ENCODE data around the gene AOPEP. TPM values are rescaled to one million over a fixed set of nuclear protein-coding genes. Genes with fewer than 3 reads are reported as not detected.
"Not testable (repeated sequence)": the region's sequence is repeated elsewhere in the genome, so short reads cannot be mapped to it uniquely, and the experiment has no call there.

The AOPEP gene
- polyA plus RNA-seq, 4 donors, result 23.5 to 54.6 (median 50.4) TPM

DNA sequence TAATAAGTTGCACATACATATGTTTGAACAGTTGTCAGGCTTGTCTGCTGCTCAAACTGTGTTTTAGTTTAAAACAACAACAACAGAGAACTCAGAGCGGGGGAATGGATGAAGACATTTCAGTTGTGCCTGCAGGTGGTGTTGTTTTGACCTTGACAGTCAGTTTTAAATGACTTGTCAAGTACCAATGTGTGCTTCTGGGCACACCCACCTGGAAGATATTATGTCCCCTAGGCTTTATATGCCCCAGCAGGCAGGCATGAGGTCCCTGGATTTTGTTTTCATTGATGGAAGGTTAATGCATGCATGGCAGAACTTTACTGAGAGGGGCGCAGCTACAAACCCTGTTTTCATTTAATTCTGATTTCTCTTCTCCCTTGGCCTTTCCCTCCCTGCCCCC, 84.6 kb downstream of the AOPEP start:
- no peak for DNase-seq (ENCODE audit: low read depth in 4 of 4, low spot score in 3 of 4)

DNA sequence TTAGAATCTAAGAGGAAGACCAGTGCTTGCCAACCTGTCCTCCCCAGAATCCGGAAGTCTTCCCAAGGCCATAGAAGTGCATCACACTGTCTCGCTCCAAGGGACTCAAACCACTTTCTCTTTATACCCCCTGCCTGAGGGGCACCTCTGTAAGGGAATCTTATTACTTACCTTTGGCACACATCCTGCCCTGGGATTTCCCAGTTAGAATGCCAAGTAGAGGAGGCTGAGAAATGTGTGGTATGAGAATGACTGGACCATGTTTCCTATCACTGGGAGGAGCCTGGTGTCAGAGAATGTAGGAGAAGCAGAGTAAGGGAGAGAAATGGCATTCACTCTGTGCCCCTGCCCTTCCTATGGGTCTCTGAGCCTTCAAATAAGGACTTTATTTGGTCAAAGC, 85.8 kb downstream of the AOPEP start:
- no peak for DNase-seq (ENCODE audit: low read depth in 4 of 4, low spot score in 3 of 4)

DNA sequence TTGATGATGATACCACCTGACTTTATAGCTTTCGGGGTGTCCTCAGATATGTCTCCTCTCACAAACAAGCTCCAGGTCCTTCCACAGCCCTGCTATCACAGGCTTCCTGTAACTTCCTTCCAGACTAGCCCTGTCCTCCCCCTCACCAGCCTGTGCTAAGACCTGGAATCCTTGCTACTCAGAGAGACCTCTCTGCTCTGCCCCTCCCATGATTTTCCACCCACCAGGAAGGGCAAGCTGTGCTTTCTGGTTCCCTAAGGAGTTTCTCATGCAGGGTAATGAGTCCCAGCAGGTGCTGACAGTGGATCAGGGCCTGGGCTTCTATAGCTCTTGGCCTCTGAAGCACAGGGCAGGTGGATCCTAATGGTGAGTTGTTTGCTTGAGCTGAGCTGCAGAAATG, 86.9 kb downstream of the AOPEP start:
- DNase-seq (ENCODE audit: low read depth in 4 of 4, low spot score in 3 of 4), result no peak

DNA sequence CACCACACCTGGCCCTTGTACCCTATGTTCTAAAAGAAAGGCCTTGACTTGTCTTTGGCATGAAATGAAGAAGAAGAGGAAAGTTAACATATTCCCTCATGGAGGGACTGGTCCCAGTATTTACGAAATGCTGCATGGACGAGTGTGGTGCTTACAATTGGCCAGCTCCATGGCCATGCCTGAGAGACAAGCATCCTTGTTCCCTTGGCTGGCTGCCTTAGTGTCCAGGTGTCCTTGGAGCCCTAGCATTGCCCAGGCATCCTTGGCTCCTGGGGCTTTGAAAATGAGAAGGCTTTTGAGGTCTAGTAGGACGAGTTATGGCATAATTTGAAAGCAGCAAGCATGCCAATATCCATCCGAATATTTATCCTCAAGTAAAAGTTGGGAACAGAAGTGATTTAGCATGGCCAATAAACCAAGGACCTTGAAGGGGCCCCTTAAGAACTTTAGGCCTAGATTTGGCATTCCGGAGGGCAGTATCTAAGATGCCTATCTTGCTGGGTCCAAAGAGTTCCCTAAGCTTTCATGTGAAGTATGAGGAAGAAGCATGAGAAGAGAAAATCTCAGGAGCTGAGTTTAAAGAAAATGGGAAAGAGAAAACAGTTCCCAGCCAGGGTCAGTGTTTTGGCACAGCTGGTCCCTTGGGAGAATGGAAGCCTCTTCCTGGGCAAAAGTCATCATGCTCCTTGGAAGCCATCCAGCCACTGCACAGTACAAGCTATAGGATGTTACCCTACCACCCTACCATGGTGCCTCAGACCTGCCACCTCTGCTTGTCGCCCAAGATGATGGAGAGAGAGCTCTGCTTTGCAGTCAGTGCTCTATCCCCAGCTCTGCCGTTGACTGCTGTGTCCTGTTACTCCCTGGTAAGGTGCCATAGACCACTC, 91.0 kb downstream of the AOPEP start:
- DNase-seq (ENCODE audit: low read depth in 4 of 4, low spot score in 3 of 4), result no peak

DNA sequence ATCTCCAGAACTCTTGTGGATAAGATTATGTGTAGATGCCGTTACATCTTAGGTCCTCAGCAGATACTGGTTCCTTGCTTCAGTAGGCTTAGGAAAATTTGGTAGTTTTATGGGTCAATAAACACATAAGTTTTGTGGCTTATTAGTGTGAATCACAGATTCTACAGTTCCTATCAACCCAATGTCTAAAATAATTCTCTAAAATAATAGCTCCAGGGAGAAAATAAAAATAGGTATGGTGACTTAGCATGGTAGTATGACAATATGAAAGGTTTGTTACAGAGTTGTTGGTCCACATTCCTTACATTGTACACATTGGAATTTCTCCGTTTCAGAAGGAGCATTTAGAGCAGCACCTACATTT, 91.7 kb downstream of the AOPEP start:
- DNase-seq (ENCODE audit: low read depth in 4 of 4, low spot score in 3 of 4), result no peak

DNA sequence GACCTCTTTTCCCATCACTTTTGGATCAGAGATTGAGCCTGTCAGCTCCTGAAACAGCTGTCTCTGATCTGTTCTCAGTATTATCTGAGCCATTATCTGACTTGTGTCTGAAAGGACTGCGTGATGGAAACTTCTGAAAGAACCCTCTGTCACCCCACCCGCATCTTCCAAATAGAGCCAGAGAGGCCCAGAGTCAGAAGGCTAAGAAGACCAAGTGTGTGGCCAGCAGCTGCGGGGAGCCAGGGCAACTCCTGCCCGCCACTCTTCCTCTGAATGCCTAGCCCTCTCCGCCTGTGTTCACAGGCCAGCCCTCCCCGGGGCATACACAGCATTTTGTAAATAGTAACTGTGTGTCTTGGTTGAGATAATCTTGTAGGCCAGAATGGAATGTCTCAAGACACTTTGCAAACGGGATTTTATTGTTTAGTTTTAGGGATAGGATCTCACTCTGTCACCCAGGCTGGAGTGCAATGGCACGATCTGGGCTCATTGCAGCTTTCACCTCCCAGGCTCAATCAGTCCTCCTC, 92.7 kb downstream of the AOPEP start:
- DNase-seq (ENCODE audit: low read depth in 4 of 4, low spot score in 3 of 4), result no peak

DNA sequence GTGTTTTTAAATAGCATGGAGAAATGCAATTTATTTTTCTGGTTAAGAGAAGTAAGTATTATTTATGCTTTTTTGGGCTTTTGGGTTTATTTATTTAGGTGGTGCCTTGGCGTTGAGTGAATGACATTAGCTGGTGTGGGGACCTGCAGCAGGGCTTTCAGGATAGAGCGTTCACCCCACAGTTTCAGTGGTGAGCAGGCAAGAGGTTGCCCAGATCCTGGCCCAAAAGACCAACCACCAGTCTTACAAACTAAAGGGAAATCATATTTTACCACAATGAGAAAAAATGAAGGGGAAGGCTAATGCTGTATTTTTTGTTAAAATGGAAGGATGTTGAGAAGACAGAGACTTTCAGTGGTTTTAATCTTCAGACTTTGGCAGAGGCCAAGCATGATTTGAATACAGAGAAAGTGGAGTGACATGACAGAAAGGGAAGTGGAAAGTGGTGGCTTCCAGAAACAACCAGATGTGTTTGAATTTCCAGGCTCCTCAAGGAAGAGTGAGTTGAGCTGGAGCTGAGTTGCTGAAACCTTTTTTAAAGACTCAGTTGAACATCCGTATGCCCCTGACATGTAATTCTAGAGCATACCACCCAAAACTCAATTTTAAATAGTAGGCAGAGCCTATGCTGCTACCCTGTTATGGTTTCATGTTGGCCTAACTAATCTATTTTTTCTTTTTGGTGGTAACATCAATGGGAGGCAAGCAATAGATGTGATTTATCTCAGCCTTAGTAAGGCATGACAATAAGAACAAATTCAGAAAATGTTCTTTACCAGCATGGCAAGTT, 94.8 kb downstream of the AOPEP start:
- DNase-seq (ENCODE audit: low read depth in 4 of 4, low spot score in 3 of 4), result no peak

DNA sequence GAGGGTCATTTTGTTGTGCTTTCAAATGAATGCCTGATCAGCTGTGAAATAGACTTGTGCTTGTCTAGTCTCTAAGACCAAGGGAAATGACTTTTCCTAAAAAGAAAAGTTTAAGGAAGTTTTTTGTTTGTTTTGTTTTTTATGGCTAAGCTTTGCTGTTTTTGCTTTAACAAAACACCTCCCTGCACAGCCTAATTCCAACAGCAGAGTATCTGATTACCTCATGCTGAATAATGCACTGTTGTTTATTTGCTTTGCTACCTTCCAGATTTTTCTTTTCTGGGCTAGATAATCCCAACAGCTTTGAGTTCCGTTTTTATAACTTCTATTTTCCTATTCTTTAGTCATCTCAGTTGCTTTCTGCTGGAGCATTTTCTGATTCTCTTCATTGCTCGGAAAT, 95.8 kb downstream of the AOPEP start:
- DNase-seq (ENCODE audit: low read depth in 4 of 4, low spot score in 3 of 4), result no peak

DNA sequence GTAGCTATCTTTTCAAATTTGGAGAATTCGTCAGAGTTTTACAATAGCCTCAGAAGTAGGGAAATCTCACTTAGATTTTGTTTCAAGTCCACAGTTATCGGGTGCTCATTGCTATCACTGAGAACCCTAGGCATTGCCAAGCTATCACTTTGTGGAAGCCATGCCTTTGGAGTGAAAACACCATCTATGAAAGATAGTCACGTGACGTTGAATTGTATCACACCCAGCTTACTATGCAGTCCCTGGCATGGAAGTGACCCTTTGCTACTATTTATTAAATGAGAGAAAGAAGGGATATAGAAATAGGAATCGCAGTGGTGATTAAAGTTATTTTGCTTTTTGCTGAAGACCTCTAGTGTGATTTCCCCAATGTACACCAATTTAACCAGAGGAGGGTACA, 97.2 kb downstream of the AOPEP start:
- DNase-seq (ENCODE audit: low read depth in 4 of 4, low spot score in 3 of 4), result no peak

DNA sequence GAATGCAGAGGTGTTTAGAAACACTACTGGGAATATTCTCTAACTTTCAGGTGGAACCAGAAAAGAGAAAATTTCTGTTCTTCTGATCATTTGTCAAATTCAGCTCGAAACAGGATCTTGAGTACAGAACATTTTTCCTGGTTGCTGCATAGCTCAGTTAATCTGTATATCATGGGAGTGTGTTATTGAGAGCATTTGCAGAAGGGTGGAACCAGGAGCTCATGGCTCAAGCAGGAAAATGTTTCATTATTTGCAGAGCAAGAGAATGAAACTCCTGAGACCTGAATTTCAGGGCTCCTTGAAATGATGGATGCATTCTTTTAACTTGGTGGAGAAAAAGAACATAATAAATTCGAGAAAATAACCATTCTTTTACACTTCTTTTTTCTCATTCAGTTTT, 97.9 kb downstream of the AOPEP start:
- no peak for DNase-seq (ENCODE audit: low read depth in 4 of 4, low spot score in 3 of 4)

DNA sequence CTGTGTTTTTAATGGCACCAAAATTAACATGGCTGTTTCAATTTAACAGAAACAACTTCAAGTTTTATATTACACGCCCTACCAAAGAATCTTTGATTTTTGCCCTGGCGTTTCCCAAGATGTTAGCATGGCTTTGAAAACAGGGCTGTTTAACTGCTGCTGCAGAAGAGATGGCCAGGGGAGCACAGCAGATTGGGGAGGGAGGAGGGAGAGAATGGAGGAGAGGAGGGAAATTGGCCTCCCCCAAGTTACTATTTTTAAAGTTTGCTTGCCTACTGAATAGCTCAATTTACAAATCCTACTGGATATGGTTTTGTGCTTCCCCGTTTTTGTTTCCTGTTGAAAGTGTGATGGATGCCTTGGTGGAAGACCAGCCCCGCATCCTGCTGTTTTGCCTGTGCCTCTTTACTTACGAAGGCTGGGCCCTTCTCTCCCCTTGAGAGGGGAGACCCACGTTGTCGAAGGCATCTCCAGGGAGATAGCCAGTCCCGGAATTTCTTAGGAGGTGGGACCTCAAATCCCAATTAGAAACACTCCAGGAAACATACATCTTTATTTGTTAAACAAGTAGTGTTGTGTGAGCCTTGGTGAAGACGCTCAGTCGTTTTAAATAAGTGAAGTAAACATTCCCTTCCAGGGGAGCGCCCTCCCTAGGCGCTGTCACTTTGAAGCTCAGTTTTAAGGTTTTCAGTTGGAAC, 98.6 kb downstream of the AOPEP start:
- no peak for DNase-seq (ENCODE audit: low read depth in 4 of 4, low spot score in 3 of 4)

DNA sequence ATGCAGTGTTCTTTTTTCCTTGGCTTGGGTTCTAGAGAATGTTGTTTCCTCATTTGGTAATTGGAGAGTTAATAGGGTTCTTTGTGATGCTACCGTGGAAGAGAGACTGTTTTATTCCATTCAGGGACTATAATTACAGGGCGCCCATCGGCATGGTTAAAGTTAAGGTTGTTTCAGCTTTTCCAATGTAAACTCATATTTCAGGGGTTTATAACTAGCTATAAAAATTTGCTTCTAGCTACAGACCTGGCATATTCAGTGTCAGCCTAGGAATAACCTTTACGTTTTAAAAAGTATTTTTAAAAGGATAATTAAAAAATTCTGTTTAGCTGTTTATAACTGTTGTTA, 99.1 kb downstream of the AOPEP start:
- no peak for DNase-seq (ENCODE audit: low read depth in 4 of 4, low spot score in 3 of 4)

DNA sequence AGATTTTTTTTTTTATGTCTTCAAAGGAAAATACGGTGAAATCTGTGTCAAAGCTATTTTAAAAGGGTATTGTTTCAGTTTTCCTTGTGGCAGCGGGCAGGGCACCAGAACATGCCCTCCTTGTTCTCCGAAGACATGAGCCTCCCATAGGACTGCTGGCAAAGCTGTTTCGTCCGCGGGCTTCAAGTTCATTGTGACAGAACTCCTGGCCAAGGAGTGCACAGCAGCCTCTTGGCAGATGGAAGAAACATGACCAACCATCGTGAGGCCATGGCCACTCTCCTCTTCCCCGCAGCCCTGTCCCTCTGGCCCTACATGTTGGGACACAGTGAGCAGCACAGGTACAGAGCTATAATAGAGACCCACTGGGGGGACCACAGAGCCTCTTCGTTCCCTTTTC, 99.5 kb downstream of the AOPEP start:
- no peak for DNase-seq (ENCODE audit: low read depth in 4 of 4, low spot score in 3 of 4)

DNA sequence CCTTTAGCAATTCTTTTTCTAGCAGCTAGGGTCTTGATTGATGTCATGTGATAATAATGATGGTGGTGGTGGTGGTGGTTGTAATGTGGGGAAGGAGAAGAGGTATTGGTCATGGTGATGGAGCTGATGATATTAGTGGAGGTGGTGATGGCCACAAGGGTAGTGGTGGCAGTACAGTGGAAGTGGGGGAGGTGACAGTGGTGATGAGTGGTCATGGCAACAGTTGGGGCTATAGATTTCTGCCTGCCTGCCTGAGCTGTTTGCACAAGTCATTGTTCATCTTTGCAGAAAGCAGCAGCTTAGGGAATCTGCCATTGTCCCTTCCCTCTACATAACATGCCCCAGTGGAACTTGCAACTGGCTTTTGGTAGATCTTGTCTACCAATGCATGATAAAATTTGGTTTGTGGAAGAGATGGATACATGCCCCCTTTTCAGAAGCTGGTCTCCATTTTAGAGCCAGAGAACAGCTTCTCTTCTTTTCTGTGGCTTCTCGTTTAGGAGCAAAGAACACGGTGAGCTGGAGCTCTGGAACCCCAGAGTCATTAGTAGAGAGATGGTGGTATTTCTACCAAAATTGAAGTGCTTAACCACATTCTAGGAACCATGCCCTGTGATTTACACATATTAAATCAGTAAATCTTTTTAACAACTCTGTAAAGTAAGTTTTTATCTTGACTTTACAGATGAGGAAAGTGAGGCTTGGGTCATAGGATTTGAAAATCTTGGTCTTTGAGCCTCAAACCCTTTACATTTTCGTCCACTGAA, 100.3 kb downstream of the AOPEP start:
- no peak for DNase-seq (ENCODE audit: low read depth in 4 of 4, low spot score in 3 of 4)

DNA sequence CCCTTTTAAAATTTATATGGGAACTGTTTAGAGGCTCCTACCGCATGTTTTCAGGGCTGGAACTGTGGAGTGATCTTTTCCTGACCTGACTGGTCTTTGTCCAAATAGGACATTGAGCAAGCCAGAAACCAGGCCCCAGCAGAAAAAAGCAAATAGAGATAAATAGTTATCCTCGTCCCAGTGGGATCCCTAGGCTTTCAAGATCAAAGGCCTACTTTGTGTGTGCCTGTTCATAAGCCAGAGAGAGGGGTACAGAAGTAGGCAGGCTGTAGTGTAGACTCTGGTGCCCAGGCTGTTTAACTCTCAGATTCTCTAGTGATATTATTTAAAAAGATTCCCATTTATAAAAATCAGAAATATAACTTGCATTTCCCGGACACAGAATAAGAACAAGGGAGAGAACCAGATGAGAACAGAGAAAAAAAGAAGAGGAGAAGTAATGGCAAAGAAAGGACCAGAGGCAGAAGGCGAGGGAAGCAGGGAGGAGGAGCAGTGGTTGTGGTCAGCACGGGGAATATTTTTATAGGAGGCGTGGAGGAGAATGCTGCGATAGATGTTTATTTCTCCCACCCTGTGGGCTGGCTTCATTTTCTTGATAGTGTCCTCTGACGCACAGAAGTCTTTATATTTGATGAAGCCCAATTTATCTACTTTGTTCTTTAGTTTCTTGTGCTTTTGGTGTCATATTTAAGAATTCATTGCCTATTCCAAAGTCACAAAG, 101.2 kb downstream of the AOPEP start:
- DNase-seq (ENCODE audit: low read depth in 4 of 4, low spot score in 3 of 4), result no peak

DNA sequence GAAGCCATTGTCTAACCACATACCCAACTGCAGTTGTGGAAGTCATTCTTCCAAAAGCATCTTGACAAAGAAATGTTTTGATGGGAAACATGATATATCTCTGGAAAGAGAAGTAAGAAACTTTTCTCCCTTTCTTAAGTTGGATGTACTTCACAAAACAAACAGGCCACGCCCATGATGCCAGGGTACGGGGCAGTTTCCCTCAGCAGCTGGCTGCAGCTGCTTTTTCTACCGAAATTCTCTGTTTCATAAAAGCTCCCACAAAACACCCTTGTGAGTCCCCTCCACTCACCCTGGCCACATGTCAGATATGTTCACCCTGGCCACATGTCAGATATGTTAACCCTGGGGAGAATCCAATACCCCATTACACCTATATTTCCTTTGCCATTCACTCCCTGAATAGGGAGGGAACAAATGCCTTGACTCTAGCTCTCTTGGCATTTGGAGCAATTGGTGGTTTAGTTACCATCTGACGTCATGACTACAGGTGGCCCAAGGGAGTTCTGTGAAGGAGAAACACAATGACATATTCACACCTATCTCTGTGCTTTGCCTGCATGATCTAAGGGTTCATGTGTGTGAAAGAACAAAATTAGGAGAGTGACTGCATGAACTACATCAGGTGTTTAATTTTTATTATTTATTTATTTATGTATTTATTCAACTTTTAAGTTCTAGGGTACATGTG, 103.0 kb downstream of the AOPEP start:
- no peak for DNase-seq (ENCODE audit: low read depth in 4 of 4, low spot score in 3 of 4)

DNA sequence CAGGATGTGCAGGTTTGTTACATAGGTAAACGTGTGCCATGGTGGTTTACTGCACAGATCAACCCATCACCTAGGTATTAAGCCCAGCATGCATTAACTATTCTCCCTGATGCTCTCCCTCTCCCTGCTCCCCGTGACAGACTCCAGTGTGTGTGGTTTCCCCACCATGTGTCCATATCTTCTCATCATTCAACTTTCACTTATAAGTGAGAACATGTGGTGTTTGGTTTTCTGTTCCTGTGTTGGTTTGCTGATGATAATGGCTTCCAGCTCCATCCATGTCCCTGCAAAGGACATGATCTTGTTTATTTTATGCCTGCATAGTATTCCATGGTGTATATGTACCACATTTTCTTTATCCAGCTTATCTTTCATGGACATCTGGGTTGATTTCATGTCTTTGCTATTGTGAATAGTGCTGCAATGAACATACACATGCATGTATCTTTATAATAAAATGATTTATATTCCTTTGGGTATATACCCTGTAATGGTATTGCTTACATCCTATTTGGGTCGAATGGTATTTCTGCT, 103.6 kb downstream of the AOPEP start:
- DNase-seq (ENCODE audit: low read depth in 4 of 4, low spot score in 3 of 4), result not testable (repeated sequence)

DNA sequence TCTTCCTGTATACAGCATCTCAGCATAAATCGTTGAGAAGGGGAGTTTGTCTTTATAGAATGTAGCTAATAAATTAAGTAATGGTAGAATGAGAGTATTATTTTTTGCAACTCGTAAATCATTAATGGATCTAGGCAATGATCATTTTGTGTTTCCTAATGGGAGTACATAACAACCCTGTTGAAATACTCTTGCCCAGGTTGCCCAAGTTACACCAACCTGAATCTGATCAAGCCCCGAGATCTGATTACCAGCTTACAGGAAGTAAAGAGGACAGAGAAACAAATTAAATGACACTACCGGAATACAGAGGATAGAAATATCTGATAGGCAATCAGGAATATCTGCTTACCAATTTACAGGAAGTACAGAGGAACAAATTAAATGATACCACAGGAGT, 107.3 kb downstream of the AOPEP start:
- DNase-seq (ENCODE audit: low read depth in 4 of 4, low spot score in 3 of 4), result no peak

DNA sequence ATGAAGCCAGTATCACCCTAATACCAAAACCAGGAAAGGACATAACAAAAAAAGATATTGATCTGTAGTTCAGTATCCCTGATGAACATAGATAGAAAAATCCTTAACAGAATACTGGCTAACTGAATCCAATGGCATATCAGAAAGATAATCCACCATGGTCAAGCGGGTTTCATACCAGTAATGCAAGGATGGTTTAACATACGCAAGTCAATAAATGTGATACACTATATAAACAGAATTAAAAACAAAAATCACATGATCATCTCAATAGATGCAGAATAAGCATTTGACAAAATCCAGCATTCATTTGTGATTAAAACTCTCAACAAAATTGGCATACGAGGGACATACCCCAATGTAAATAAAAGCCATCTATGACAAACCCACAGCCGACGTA, 110.9 kb downstream of the AOPEP start:
- DNase-seq (ENCODE audit: low read depth in 4 of 4, low spot score in 3 of 4), result no peak

Data from left renal pelvis (tissue), 4 donors.